Liver (tissue), 9 donors: Measurements from ENCODE around the gene CDH13. TPM values are rescaled to one million over a fixed set of nuclear protein-coding genes. Genes with fewer than 3 reads are reported as not detected.

ENCODE experiments used
- DNase-seq: peaks from one replicate; pipeline ENCODE4 v3.0.0-alpha.2; 2017; ENCODE audit warnings: low spot score
- H3K27ac ChIP-seq, 2 donors: one replicate each; pipeline ENCODE4 v1.7.0; 2013; ENCODE audit warnings: inconsistent platforms in 2 of 2, low read length in 2 of 2, control low read depth in 1 of 2, low read depth in 1 of 2, mild to moderate bottlenecking in 1 of 2
- H3K27me3 ChIP-seq, 4 donors: one replicate each; pipeline versions ENCODE4 v1.6.1 to v1.7.0; 2013; ENCODE audit warnings: low read length in 3 of 4, inconsistent platforms in 1 of 4, mild to moderate bottlenecking in 1 of 4, moderate library complexity in 1 of 4; ENCODE audit not compliant: control insufficient read depth in 4 of 4, insufficient read depth in 4 of 4
- H3K36me3 ChIP-seq, 4 donors: one replicate each; pipeline versions ENCODE4 v1.6.1 to v1.7.0; 2013; ENCODE audit warnings: low read length in 3 of 4, mild to moderate bottlenecking in 3 of 4, low read depth in 1 of 4, moderate library complexity in 1 of 4; ENCODE audit not compliant: control insufficient read depth in 4 of 4, insufficient read depth in 3 of 4
- H3K4me1 ChIP-seq, 4 donors: one replicate each; pipeline versions ENCODE4 v1.6.1 to v1.7.0; 2013; ENCODE audit warnings: low read length in 3 of 4, mild to moderate bottlenecking in 3 of 4, moderate library complexity in 1 of 4; ENCODE audit not compliant: control insufficient read depth in 4 of 4, insufficient read depth in 4 of 4
- H3K4me3 ChIP-seq, 3 donors: one replicate each; pipeline versions ENCODE4 v1.6.1 to v1.7.0; 2013; ENCODE audit warnings: low read length in 3 of 3, control low read depth in 1 of 3, low read depth in 1 of 3, mild to moderate bottlenecking in 1 of 3
- H3K9ac ChIP-seq, 2 donors: one replicate each; pipeline ENCODE4 v1.7.0; 2013; ENCODE audit warnings: low read length in 2 of 2, mild to moderate bottlenecking in 2 of 2, moderate library complexity in 2 of 2, control low read depth in 1 of 2, low read depth in 1 of 2
- H3K9me3 ChIP-seq, 4 donors: one replicate each; pipeline versions ENCODE4 v1.6.1 to v1.7.0; 2013; ENCODE audit warnings: low read length in 3 of 4; ENCODE audit not compliant: control insufficient read depth in 4 of 4
- ATF3 ChIP-seq: IDR thresholded peaks from 2 replicates; pipeline ENCODE4 v1.6.1; 2016; ENCODE audit warnings: antibody characterized with exemption
- EGR1 ChIP-seq, 2 donors: IDR thresholded peaks; 2 replicates each; pipeline ENCODE4 v1.6.1; 2016 to 2018; ENCODE audit warnings: antibody characterized with exemption in 2 of 2, low read depth in 2 of 2
- FOXA1 ChIP-seq: IDR thresholded peaks from 2 replicates; pipeline ENCODE4 v1.6.1; 2016; ENCODE audit warnings: antibody characterized with exemption
- FOXA2 ChIP-seq: IDR thresholded peaks from 2 replicates; pipeline ENCODE4 v1.6.1; 2016; ENCODE audit warnings: antibody characterized with exemption
- GABPA ChIP-seq, 2 donors: IDR thresholded peaks in 1 of 2; conservative IDR thresholded peaks in 1 of 2; 2 replicates each; pipeline ENCODE4 v1.6.1; 2016; ENCODE audit warnings: antibody characterized with exemption in 2 of 2, mild to moderate bottlenecking in 1 of 2, moderate library complexity in 1 of 2
- HNF4A ChIP-seq, 2 donors: conservative IDR thresholded peaks; 2 replicates each; pipeline ENCODE4 v1.6.1; 2016; ENCODE audit warnings: antibody characterized with exemption in 2 of 2, mild to moderate bottlenecking in 2 of 2
- HNF4G ChIP-seq: IDR thresholded peaks from 2 replicates; pipeline ENCODE4 v1.6.1; 2016; ENCODE audit warnings: antibody characterized with exemption
- JUND ChIP-seq, 2 donors: IDR thresholded peaks; 2 replicates each; pipeline ENCODE4 v1.6.1; 2016; ENCODE audit warnings: antibody characterized with exemption in 2 of 2
- NR2F2 ChIP-seq: IDR thresholded peaks from 2 replicates; pipeline ENCODE4 v1.6.1; 2016; ENCODE audit warnings: antibody characterized with exemption
- RAD21 ChIP-seq, 2 donors: IDR thresholded peaks; 2 replicates each; pipeline ENCODE4 v1.6.1; 2016; ENCODE audit warnings: antibody characterized with exemption in 2 of 2, mild to moderate bottlenecking in 2 of 2
- RXRA ChIP-seq, 2 donors: IDR thresholded peaks; 2 replicates each; pipeline ENCODE4 v1.6.1; 2017 to 2018; ENCODE audit warnings: antibody characterized with exemption in 2 of 2, mild to moderate bottlenecking in 1 of 2
- SP1 ChIP-seq: IDR thresholded peaks from 2 replicates; pipeline ENCODE4 v1.6.1; 2018; ENCODE audit warnings: antibody characterized with exemption, mild to moderate bottlenecking
- TAF1 ChIP-seq: conservative IDR thresholded peaks from 2 replicates; pipeline ENCODE4 v1.6.1; 2016; ENCODE audit warnings: antibody characterized with exemption, mild to moderate bottlenecking
- YY1 ChIP-seq: IDR thresholded peaks from 2 replicates; pipeline ENCODE4 v1.6.1; 2016; ENCODE audit warnings: antibody characterized with exemption, mild to moderate bottlenecking
- WGBS: extraction: QIAGEN DNeasy Blood & Tissue Kit; methylation state at CpG from one replicate; pipeline ENCODE4 v1.1.7; 2013; 5-methylcytosine and 5-hydroxymethylcytosine counted together
- polyA plus RNA-seq, 2 donors: library from polyadenylated mRNA; stranded (reverse) in 1 of 2; unstranded in 1 of 2; fragments of 200-250 nt in 1 of 2; fragments of >200 nt in 1 of 2; fragmentation: Nextera tagmentation in 1 of 2; extraction: Ambion mirVana in 1 of 2; gene quantifications; one replicate each; pipeline versions ENCODE4 v1.2.1 to v1.2.3, GENCODE V29; 2013 to 2015
- total RNA-seq, 2 donors: library from RNA; depleted of rRNA; stranded (reverse); fragments of >200 nt; gene quantifications; one replicate each; pipeline ENCODE4 v1.2.3, GENCODE V29; 2014
- TF ChIP-seq, protein P1 (sequence below): IDR thresholded peaks from 2 replicates; pipeline ENCODE4 v1.6.1; 2016; ENCODE audit warnings: antibody characterized with exemption, mild to moderate bottlenecking
- TF ChIP-seq, protein P2 (sequence below): IDR thresholded peaks from 2 replicates; pipeline ENCODE4 v1.6.1; 2016; ENCODE audit warnings: antibody characterized with exemption
- TF ChIP-seq, protein P3 (sequence below): fragments of 150-350 bp; IDR thresholded peaks from 2 replicates; pipeline ENCODE4 v1.5.1; 2017; ENCODE audit warnings: improper control_type of control experiment, low read depth, low read length; ENCODE audit not compliant: missing input control
- donor health status: healthy.
- donor health status: healthy.
- donor health status: healthy.
- donor health status: healthy.
- donor health status: healthy.

CDH13 gene
- total and polyA plus RNA-seq, 4 donors: 0.21 to 1.5 (median 0.58) TPM

- DNase-seq: no peak
- Histone ChIP-seq H3K36me3 (no peaks in the 10 kb centered on the region), H3K27ac (no peak overlapping the region), H3K4me1 (no peaks in the 10 kb centered on the region), H3K27me3 (peaks cover 0 to 7% (median 3%) of the 10 kb centered on the region in 4 donors), H3K9ac (no peak overlapping the region), H3K9me3 (no peaks in the 10 kb centered on the region), H3K4me3 (no peak overlapping the region)
- 71% methylated on average over 8 of the region's 8 CpGs for WGBS
- TF ChIP-seq HNF4G (no peak), JUND (IDR thresholded peaks at IDR 0.05) (no peak), FOXA2 (no peak), SP1 (no peak), NR2F2 (no peak), ATF3 (no peak), GABPA (IDR thresholded peaks at IDR 0.05 in 1 of 2, conservative IDR thresholded peaks at IDR 0.05 in 1 of 2) (no peak), TAF1 (no peak), YY1 (no peak), HNF4A (conservative IDR thresholded peaks at IDR 0.05) (no peak), FOXA1 (no peak), RXRA (IDR thresholded peaks at IDR 0.05) (no peak), RAD21 (IDR thresholded peaks at IDR 0.05) (no peak), EGR1 (IDR thresholded peaks at IDR 0.05; ENCODE audit: low read depth in 2 of 2) (no peak)
- TF ChIP-seq, protein P1, sequence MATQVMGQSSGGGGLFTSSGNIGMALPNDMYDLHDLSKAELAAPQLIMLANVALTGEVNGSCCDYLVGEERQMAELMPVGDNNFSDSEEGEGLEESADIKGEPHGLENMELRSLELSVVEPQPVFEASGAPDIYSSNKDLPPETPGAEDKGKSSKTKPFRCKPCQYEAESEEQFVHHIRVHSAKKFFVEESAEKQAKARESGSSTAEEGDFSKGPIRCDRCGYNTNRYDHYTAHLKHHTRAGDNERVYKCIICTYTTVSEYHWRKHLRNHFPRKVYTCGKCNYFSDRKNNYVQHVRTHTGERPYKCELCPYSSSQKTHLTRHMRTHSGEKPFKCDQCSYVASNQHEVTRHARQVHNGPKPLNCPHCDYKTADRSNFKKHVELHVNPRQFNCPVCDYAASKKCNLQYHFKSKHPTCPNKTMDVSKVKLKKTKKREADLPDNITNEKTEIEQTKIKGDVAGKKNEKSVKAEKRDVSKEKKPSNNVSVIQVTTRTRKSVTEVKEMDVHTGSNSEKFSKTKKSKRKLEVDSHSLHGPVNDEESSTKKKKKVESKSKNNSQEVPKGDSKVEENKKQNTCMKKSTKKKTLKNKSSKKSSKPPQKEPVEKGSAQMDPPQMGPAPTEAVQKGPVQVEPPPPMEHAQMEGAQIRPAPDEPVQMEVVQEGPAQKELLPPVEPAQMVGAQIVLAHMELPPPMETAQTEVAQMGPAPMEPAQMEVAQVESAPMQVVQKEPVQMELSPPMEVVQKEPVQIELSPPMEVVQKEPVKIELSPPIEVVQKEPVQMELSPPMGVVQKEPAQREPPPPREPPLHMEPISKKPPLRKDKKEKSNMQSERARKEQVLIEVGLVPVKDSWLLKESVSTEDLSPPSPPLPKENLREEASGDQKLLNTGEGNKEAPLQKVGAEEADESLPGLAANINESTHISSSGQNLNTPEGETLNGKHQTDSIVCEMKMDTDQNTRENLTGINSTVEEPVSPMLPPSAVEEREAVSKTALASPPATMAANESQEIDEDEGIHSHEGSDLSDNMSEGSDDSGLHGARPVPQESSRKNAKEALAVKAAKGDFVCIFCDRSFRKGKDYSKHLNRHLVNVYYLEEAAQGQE: no peak
- TF ChIP-seq, protein P2, sequence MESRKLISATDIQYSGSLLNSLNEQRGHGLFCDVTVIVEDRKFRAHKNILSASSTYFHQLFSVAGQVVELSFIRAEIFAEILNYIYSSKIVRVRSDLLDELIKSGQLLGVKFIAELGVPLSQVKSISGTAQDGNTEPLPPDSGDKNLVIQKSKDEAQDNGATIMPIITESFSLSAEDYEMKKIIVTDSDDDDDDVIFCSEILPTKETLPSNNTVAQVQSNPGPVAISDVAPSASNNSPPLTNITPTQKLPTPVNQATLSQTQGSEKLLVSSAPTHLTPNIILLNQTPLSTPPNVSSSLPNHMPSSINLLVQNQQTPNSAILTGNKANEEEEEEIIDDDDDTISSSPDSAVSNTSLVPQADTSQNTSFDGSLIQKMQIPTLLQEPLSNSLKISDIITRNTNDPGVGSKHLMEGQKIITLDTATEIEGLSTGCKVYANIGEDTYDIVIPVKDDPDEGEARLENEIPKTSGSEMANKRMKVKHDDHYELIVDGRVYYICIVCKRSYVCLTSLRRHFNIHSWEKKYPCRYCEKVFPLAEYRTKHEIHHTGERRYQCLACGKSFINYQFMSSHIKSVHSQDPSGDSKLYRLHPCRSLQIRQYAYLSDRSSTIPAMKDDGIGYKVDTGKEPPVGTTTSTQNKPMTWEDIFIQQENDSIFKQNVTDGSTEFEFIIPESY: no peak
- TF ChIP-seq, protein P3, sequence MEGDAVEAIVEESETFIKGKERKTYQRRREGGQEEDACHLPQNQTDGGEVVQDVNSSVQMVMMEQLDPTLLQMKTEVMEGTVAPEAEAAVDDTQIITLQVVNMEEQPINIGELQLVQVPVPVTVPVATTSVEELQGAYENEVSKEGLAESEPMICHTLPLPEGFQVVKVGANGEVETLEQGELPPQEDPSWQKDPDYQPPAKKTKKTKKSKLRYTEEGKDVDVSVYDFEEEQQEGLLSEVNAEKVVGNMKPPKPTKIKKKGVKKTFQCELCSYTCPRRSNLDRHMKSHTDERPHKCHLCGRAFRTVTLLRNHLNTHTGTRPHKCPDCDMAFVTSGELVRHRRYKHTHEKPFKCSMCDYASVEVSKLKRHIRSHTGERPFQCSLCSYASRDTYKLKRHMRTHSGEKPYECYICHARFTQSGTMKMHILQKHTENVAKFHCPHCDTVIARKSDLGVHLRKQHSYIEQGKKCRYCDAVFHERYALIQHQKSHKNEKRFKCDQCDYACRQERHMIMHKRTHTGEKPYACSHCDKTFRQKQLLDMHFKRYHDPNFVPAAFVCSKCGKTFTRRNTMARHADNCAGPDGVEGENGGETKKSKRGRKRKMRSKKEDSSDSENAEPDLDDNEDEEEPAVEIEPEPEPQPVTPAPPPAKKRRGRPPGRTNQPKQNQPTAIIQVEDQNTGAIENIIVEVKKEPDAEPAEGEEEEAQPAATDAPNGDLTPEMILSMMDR: no peak
These were observed 489.6 kb downstream of the CDH13 start for GRCh38 chr16:83116274-83116892.
